Right atrium auricular region (tissue), 2 donors: Measurements from ENCODE around the gene DVL1. TPM values are rescaled to one million over a fixed set of nuclear protein-coding genes. Genes with fewer than 3 reads are reported as not detected.

Experiments
- DNase-seq: peaks from one replicate; pipeline ENCODE4 v3.0.0-alpha.2; 2019; ENCODE audit warnings: low spot score
- H3K27ac ChIP-seq, 2 donors: fragments of 200-600 bp; sonication (generic); 1 replicate in 1 of 2; 2 replicates in 1 of 2; pipeline ENCODE4 v1.5.1; 2016 to 2019
- H3K27me3 ChIP-seq, 2 donors: fragments of 200-600 bp; sonication (generic); one replicate each; pipeline versions ENCODE4 v1.5.1 to v1.6.0; 2017 to 2019
- H3K36me3 ChIP-seq: fragments of 200-600 bp; sonication (generic); one replicate; pipeline ENCODE4 v1.5.1; 2016
- H3K4me1 ChIP-seq, 2 donors: fragments of 200-600 bp; sonication (generic); one replicate each; pipeline versions ENCODE4 v1.5.1 to v1.6.0; 2017 to 2019
- H3K4me3 ChIP-seq, 2 donors: fragments of 200-600 bp; sonication (generic); 1 replicate in 1 of 2; 2 replicates in 1 of 2; pipeline ENCODE4 v1.5.1; 2017 to 2019; ENCODE audit warnings: mild to moderate bottlenecking in 1 of 2, moderate library complexity in 1 of 2
- H3K9me3 ChIP-seq, 2 donors: fragments of 200-600 bp; sonication (generic); one replicate each; pipeline ENCODE4 v1.5.1; 2019
- CTCF ChIP-seq, 2 donors: fragments of 200-600 bp; sonication (generic); IDR thresholded peaks; one replicate each; pipeline ENCODE4 v1.5.1; 2019; ENCODE audit warnings: antibody characterized with exemption in 2 of 2
- total RNA-seq, 2 donors: library from RNA; depleted of rRNA; stranded (reverse); fragments of >200 nt; gene quantifications; one replicate each; pipeline ENCODE4 v1.1.0, GENCODE V29; 2016

The DVL1 gene
- total RNA-seq, 2 donors from 2014 or later: 75.0 to 80.2 TPM

GRCh38 chr1:1313500-1314236 is 35.5 kb downstream of the DVL1 start:
- peaks cover 55% of the 10 kb centered on the region for H3K36me3 ChIP-seq
- H3K27ac ChIP-seq: no peak overlapping the region
- no peak for TF ChIP-seq CTCF (IDR thresholded peaks at IDR 0.05)
- H3K4me3 ChIP-seq: no peak overlapping the region
- H3K9me3 ChIP-seq: no peaks in the 10 kb centered on the region
- DNase-seq: no peak
- no peaks in the 10 kb centered on the region for H3K27me3 ChIP-seq
- peaks cover 0 to 23% of the 10 kb centered on the region in 2 donors for H3K4me1 ChIP-seq

- Histone ChIP-seq H3K9me3 (no peaks in the 10 kb centered on the region), H3K27me3 (no peaks in the 10 kb centered on the region), H3K4me3 (no peak overlapping the region), H3K27ac (no peak overlapping the region), H3K4me1 (peaks cover 0 to 19% of the 10 kb centered on the region in 2 donors), H3K36me3 (peaks cover 55% of the 10 kb centered on the region)
- TF ChIP-seq CTCF (IDR thresholded peaks at IDR 0.05): no peak
- DNase-seq: no peak
Measured at GRCh38 chr1:1312450-1313314, 36.5 kb downstream of the DVL1 start.

- Histone ChIP-seq H3K27me3 (no peaks in the 10 kb centered on the region), H3K36me3 (peaks cover 48% of the 10 kb centered on the region), H3K27ac (no peak overlapping the region), H3K4me3 (no peak overlapping the region), H3K4me1 (peaks cover 0 to 24% of the 10 kb centered on the region in 2 donors), H3K9me3 (no peaks in the 10 kb centered on the region)
- TF ChIP-seq CTCF (IDR thresholded peaks at IDR 0.05): no peak
- DNase-seq: no peak
Measured at GRCh38 chr1:1311107-1312104, 37.8 kb downstream of the DVL1 start.

- Histone ChIP-seq H3K4me3 (no peak overlapping the region), H3K36me3 (peaks cover 43% of the 10 kb centered on the region), H3K9me3 (no peaks in the 10 kb centered on the region), H3K4me1 (peaks cover 0 to 32% of the 10 kb centered on the region in 2 donors), H3K27ac (no peak overlapping the region), H3K27me3 (no peaks in the 10 kb centered on the region)
- no peak for TF ChIP-seq CTCF (IDR thresholded peaks at IDR 0.05)
- DNase-seq: no peak
Measured at GRCh38 chr1:1310476-1311053, 38.7 kb downstream of the DVL1 start.

- Histone ChIP-seq H3K4me1 (peaks cover 0 to 37% of the 10 kb centered on the region in 2 donors), H3K27ac (peak overlapping the region in 1 of 2 donors; percentile 95), H3K27me3 (no peaks in the 10 kb centered on the region), H3K4me3 (no peak overlapping the region), H3K36me3 (peaks cover 39% of the 10 kb centered on the region), H3K9me3 (no peaks in the 10 kb centered on the region)
- no peak for TF ChIP-seq CTCF (IDR thresholded peaks at IDR 0.05)
- no peak for DNase-seq
Measured at GRCh38 chr1:1310109-1310385, 39.2 kb downstream of the DVL1 start.
